HG02642 (cell line): ENCODE measurements around the gene B4GALT2.

Source experiments
- ATAC-seq: cut with Tn5 transposase; IDR thresholded peaks from one replicate; pipeline ENCODE4 v1.9.1; 2021; ENCODE audit warnings: mild to moderate bottlenecking; ENCODE audit not compliant: unreplicated experiment, poor library complexity

The B4GALT2 gene

GRCh38 chr1:43978551-43979260, at the start of gene B4GALT2:
TSS of gene B4GALT2 (plus strand) at chr1:43979210. CDS start at chr1:43981161, 1,951 bp downstream.
- no peak for ATAC-seq

DNA sequence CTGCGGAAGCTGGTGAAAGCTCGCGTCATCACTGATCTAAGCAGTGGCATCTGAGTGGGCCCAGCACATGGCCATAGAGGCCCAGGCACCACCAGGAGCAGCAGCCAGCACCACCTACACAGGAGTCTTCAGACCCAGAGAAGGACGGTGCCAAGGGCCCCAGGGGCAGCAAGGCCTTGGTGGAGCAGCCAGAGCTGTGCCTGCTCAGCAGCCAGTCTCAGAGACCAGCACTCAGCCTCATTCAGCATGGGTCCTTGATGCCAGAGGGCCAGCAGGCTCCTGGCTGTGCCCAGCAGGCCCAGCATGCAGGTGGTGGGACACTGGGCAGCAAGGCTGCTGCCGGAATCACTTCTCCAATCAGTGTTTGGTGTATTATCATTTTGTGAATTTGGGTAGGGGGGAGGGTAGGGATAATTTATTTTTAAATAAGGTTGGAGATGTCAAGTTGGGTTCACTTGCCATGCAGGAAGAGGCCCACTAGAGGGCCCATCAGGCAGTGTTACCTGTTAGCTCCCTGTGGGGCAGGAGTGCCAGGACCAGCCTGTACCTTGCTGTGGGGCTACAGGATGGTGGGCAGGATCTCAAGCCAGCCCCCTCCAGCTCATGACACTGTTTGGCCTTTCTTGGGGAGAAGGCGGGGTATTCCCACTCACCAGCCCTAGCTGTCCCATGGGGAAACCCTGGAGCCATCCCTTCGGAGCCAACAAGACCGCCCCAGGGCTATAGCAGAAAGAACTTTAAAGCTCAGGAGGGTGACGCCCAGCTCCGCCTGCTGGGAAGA, 48.7 kb upstream of the B4GALT2 start:
- ATAC-seq = no peak

- no peak for ATAC-seq
These were observed 48.1 kb upstream of the B4GALT2 start for GRCh38 chr1:43930949-43931275.

DNA sequence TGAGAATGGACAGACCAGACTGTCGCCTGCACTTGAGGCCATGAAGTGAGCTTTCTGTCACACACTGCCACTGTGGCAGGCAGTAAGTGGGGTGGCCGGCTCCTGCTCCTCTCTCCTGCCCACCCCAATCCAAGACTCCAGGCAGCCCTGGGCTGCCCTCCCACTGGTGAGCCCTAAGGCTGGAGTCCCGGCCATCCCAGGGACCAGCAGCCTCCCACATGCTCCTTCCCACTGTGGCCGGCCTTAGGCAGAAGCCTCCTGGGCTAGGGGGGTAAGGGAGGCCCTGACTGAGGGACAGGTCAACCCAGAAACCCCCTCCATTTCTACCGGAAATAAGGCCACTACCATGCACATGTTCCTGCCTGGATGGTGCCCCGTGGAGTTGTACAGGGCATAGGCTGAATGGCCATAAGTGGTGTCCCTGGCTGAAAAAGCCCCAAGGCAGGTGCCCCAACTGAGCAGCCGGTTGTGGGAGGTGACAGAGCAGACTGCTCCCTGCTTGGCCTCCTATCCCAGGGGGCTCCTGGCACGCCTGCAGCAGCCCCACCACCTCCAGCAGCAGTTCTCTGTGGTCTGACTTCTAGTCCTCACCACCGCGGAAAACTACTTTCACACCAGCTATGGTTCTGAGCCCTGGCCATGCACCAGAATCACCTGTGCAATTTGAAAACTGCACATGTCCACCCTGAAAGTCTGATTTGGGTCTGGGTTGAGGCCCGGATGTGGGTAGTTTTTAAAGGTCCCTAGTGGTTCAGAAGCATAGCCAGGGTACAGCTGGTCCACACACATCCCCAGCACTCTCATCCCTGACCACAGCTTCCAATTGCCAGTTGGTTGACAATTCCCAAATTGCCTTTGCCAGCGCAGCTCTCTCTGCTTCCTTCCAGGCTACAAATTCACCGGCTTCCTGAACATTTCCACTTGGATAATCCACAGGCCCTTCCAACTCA, 47.0 kb upstream of the B4GALT2 start:
- no peak for ATAC-seq

DNA sequence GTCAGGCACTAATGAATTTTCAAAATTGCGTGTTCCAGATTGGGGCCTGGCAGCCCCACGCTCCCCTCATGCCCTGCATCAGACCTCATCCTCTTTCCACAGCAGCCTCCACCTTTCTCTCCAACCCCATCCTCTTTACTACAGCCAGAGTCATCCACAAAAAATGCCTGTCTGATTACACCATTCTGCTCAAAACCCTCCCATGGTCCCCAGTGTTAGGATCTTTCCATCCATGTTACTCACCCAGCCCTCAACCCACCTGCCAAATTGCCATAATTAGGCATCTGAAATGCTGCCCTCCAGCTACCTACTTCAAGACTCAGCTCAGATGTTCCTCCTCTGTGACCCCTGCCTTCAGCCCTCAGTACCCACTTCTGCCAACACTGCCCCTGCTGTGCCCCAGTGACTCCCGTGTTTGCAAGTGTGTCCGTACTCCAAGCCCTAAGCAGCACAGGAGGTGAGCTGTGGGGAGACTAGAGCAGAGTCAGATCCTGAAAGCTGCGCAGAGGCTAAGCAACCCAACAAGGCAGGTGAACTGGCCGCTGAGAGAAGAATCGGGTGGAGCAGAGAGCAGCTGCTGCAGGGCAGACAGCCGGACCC, 46.1 kb upstream of the B4GALT2 start:
- no peak for ATAC-seq

GRCh38 chr1:43933386-43934100, 45.5 kb upstream of the B4GALT2 start, which contains the start of gene ARTN:
TSS of gene ARTN (plus strand) at chr1:43933801. CDS start at chr1:43935657, 1,856 bp downstream.
- ATAC-seq = no peak

DNA sequence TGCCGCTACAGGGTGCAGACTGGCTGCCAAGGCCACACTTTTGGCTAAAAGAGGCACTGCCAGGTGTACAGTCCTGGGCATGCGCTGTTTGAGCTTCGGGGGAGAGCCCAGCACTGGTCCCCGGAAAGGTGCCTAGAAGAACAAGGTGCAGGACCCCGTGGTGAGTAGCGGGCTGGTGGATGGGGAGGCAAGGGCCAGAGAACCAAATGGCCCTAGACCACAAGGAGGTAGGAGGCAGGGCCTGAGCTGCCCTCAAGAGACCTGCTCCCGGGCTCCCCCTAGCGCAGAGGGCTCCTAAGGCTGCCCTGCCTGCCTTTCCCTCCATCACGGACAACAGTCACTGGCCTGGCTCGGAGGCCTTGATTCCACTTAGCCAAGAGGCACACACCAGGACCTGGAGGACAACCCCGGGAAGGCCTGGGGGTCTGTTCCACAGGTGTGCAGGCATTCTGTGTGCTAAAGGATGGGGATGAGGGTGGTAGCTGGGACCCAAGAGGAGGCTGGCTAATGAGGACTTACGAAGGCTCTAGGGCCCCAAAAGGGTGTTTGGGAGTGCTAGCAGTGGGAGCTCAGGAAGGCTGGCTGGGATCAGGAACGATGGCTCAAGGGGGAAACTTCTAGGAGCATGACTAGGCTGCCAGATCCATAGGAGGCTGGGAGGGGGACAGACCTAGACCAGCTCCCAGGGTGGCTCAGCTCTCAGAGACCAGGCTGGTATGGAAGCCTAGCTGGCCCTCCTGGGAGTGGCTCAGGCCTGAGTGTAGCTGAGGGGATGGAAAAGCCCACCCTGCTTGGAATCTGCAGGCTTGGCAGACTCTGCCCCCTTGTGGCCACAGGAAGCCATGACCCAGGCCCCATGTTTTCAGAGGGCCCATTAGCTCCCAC, 44.7 kb upstream of the B4GALT2 start:
- ATAC-seq = no peak

- no peak for ATAC-seq
These were observed 44.1 kb upstream of the B4GALT2 start for GRCh38 chr1:43934986-43935324.

DNA sequence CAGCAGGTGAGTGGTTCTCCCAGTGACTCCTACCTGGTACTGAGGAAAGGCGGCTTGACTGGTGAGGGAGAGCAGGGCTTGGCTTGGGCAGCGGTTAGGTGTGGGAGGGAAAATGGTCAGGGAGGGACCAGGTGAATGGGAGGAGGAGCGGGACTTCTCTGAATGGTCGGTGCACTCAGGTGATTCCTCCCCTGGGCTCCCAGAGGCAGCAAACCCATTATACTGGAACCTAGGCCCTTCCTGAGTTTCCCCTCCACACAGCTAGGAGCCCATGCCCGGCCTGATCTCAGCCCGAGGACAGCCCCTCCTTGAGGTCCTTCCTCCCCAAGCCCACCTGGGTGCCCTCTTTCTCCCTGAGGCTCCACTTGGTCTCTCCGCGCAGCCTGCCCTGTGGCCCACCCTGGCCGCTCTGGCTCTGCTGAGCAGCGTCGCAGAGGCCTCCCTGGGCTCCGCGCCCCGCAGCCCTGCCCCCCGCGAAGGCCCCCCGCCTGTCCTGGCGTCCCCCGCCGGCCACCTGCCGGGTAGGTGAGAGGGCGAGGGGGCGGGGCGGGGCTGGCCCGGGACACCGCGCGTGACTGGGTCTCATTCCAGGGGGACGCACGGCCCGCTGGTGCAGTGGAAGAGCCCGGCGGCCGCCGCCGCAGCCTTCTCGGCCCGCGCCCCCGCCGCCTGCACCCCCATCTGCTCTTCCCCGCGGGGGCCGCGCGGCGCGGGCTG, 43.1 kb upstream of the B4GALT2 start:
- ATAC-seq = no peak

- no peak for ATAC-seq
These were observed 42.4 kb upstream of the B4GALT2 start for GRCh38 chr1:43936431-43937151.

- ATAC-seq = no peak
These were observed 41.7 kb upstream of the B4GALT2 start for GRCh38 chr1:43937179-43937865.

DNA sequence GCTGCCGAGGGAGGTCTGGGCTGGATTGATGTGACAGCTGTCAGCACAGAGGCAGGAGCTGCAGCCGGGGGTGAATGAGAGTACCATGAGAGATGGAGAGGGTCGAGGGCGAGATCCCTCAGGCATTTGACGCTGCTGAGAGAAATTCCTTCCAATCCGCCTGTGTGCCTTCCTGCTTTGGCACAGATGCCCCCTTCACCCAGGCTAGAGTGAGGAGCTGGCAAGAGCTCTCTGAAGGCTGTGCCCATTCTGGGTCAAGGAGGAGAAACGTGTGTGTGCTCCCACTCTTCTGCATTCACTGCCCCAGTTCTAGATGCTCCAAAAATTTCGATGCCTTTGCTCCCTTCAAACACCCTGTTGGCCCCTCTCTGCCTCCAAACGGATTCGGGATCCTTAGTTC, 40.6 kb upstream of the B4GALT2 start:
- ATAC-seq = no peak

GRCh38 chr1:43938892-43939587, 40.0 kb upstream of the B4GALT2 start:
- ATAC-seq = no peak

DNA sequence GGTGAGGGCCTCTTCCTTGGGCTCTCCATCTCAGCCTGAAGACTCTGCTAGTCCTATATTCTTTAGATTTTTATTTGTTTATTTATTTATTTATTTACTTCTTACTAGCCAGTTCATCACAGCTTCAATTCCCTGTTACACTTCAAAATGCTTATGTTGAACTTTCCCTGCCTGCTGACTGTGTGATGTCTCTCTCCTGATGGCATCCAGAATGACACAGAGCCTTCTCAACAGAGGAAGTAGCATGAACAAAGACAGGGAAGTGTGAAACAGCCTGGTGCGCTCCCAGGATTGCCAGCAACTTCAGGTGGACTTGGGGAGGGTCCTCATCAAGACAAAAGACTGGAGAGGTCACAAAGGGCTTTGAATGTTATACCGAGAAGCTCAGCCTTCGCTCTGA, 36.6 kb upstream of the B4GALT2 start:
- no peak for ATAC-seq

GRCh38 chr1:43944860-43945259, 34.1 kb upstream of the B4GALT2 start:
- ATAC-seq = no peak

GRCh38 chr1:43945674-43946235, 33.3 kb upstream of the B4GALT2 start:
- no peak for ATAC-seq
